NOMO-1 treated with dmso at 0.1 percent for 144 hours (cell line): ENCODE measurements around the gene LZIC.

ENCODE experiments used
- DNase-seq: peaks from one replicate; lab custom pipeline; 2025; ENCODE audit not compliant: unreplicated experiment; lab: John Stamatoyannopoulos, UW

The LZIC gene

GRCh38 chr1:9910423-9911178 is 32.6 kb downstream of the LZIC start:
- peak; percentile 99 for DNase-seq

DNA sequence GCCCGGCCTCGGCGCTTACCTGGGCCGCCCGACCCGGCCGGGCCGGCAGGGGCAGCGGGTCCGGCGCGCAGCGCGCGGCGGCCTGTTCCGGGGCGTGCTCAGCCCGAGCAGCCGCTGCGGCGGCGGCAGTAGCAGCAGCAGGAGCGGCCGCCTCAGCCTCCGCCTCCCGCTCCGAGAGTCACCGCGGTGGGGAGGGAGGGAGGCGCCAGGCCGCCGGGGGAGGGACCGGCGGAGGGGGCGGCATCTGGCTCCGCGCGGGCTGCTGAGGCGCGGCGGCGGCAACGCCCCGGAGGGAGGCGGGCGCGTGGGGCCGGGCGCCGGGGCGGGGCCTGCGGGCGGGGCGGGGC is 33.1 kb downstream of the LZIC start, which contains the start of gene CTNNBIP1:
Gene CTNNBIP1 (minus strand): TSS at position 194 of the 347 bp plus-strand sequence. CDS start 38,205 bp downstream, outside the sequence.
- peak; percentile 98 for DNase-seq

- peak; percentile 2 for DNase-seq
Measured at GRCh38 chr1:9909234-9910046, 33.8 kb downstream of the LZIC start.

DNA sequence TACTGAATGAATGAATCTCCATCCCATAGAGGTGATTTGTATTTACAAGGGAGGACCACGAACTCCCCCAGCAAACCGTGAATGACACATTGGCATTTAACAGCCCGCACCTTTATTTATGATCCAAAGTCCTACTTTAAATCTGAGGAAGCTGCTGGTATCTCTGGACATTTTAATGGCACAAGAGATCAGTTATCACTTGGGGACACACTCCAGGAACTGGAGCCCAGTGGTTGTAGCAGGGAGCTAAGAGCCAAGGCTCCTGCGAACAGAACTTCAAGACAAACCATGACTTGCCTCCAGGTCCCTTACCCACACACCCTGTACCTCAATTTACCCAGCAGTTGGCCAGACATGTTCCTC is 34.3 kb downstream of the LZIC start:
- no peak for DNase-seq

GRCh38 chr1:9907441-9907840 is 35.8 kb downstream of the LZIC start:
- DNase-seq = no peak

GRCh38 chr1:9906466-9906865 is 36.7 kb downstream of the LZIC start:
- DNase-seq = no peak

DNA sequence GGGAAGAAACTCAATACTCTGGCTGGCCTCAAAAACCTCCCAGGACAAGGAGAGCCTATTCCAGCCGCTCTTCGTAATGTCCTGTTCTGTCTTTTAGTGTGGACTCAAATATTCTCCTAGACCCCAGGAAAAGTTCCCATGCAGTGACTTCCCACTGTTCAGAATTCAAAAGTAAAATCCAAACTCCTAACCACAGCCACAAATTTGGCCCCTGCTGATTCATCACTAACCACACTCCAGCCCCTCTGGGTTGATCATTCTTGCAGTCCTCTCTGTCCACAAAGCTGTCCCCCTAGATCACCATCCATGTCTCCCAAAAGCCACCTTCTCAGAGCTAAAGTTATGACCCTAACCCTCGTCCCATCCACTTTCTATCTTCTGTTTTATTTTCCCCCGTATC is 38.2 kb downstream of the LZIC start:
- no peak for DNase-seq

GRCh38 chr1:9904596-9904995 is 38.6 kb downstream of the LZIC start:
- no peak for DNase-seq

GRCh38 chr1:9903801-9904527 is 39.2 kb downstream of the LZIC start:
- no peak for DNase-seq

- DNase-seq = no peak
Measured at GRCh38 chr1:9902060-9902452, 41.1 kb downstream of the LZIC start.

GRCh38 chr1:9901148-9902059 is 41.8 kb downstream of the LZIC start:
- DNase-seq = no peak

DNA sequence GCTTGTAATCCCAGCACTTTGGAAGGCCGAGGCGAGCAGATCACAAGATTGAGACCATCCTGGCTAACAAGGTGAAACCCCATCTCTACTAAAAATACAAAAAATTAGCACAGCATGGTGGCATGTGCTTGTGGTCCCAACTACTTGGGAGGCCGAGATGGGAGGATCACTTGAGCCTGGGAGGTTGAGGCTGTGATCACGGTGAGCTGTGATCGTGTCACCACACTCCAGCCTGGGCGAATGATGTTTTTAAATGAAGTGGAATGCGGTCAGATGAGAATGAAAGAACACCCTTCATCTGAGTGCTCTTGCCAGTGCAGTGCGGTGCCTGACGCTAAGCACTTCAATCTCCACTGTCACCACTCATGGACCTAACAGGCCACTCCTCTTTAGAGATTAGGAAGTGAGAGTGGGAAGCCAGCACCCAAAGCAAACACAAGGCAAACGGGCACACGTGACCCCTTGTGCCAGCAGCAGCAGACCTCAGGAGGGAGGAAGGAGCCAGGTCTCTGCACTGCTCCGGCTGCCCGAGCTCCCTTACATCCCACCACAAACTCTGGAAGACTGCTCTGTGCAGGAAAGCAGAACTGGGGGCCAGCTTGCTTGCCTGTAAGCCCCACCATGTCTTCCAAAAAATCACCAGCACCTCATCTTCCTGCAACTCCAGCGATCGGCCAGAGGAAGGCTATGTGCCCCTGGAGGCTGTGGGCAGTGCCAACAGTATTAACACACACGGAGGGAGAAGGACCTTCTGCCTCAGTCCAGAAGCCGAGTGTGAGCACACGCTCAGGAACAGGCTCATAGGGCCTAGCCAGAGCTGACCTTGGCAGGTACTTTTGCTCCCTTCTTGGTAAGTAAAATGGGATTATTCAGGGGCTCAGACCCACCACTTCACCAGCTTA is 42.8 kb downstream of the LZIC start:
- peak; percentile 91 for DNase-seq

- DNase-seq = no peak
Measured at GRCh38 chr1:9894115-9894514, 49.1 kb downstream of the LZIC start.

GRCh38 chr1:9892563-9893528 is 50.3 kb downstream of the LZIC start:
- peak; percentile 18 for DNase-seq

DNA sequence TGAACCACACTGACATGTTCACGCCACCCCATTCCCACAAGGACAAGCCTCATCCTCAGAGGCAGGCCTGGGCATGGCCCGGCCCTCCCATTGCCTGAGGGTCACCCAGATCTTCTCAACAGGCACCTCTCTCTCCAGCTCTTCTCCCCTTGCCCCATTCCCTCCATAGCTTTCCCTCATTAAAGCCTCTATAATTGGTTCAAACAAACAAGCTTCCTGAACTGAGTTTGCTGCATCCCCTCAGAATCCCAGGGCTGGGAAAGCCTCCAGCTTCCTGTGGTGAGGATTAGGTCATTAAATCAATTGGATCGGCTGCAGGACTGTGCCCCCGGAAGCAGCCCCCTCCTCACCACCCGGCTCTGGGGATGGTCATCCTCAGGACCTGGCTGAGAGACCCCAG is 52.0 kb downstream of the LZIC start:
- no peak for DNase-seq

- no peak for DNase-seq
Measured at GRCh38 chr1:9890224-9890731, 52.9 kb downstream of the LZIC start.

- no peak for DNase-seq
Measured at GRCh38 chr1:9889411-9889810, 53.8 kb downstream of the LZIC start.

- DNase-seq = no peak
Measured at GRCh38 chr1:9888886-9889285, 54.3 kb downstream of the LZIC start.
